Lower lobe of right lung (tissue), 2 donors: Measurements from ENCODE around the gene RGS1. TPM values are rescaled to one million over a fixed set of nuclear protein-coding genes. Genes with fewer than 3 reads are reported as not detected.

Source experiments
- ATAC-seq, 2 donors: fragments of 200-7000 bp; cut with Tn5 transposase; one replicate each; pipeline ENCODE4 v1.9.1; 2020 to 2022; ENCODE audit warnings: mild to moderate bottlenecking in 2 of 2, moderate library complexity in 2 of 2
- DNase-seq: peaks from one replicate; pipeline ENCODE4 v3.0.0-alpha.2; 2020
- H3K27ac ChIP-seq: fragments of 200-600 bp; one replicate; pipeline ENCODE4 v1.8.0; 2022
- H3K27me3 ChIP-seq: fragments of 200-600 bp; one replicate; pipeline ENCODE4 v1.8.0; 2022; ENCODE audit warnings: low read depth
- H3K36me3 ChIP-seq: fragments of 200-600 bp; one replicate; pipeline ENCODE4 v1.8.0; 2022; ENCODE audit warnings: mild to moderate bottlenecking
- H3K4me1 ChIP-seq: fragments of 200-600 bp; one replicate; pipeline ENCODE4 v1.8.0; 2022
- H3K4me3 ChIP-seq: fragments of 200-600 bp; one replicate; pipeline ENCODE4 v1.8.0; 2022; ENCODE audit warnings: mild to moderate bottlenecking
- H3K9me3 ChIP-seq: fragments of 200-600 bp; one replicate; pipeline ENCODE4 v1.8.0; 2022
- intact Hi-C: fragments of 100-400 bp; cut with DNase I; formaldehyde crosslinking; loops from one replicate; pipeline ENCODE4 v1.11.0; 2022
- total RNA-seq: library from RNA; stranded (reverse); fragmentation: NEBNext Ultra II Directional; extraction: Animal tissue kit (Norgen Biotek cat#: 25700); gene quantifications from one replicate; pipeline ENCODE4 v1.2.1, GENCODE V29; 2021
- TF ChIP-seq, protein P1 (sequence below): fragments of 200-600 bp; IDR thresholded peaks from one replicate; pipeline ENCODE4 v1.8.0; 2022; ENCODE audit warnings: antibody characterized with exemption, mild to moderate bottlenecking
- donor health status: DM: no; HTN: yes; CAD: no; lungs with severe emphysema.

RGS1 gene
- total RNA-seq, 1 donor from 2014 or later = 16.3 TPM

DNA sequence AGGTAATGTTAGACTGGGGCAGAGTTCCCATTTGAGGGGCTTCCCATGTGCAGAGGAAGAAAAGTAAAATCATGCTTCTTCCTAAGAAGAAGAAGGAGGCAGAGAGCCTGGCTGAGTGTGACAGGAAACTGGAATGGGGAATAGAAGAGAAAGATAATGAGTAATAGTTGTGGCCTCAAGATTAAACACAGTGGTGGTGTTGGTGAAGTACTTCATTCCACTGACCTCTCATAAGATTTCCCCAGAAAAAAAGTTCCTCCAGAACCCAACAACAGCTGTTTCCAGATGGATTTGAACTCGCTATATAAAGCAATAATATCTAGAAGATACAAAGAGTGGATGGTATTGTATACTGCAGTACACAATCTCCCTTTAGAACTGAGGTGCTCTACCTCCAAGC, 13.0 kb downstream of the RGS1 start:
- DNase-seq (no peak), ATAC-seq (no peak)
- H3K4me3 ChIP-seq = no peak overlapping the region
- intact Hi-C loops = no loop called here
- H3K36me3 ChIP-seq = no peaks in the 10 kb centered on the region
- H3K27me3 ChIP-seq = no peaks in the 10 kb centered on the region
- H3K9me3 ChIP-seq = no peaks in the 10 kb centered on the region
- TF ChIP-seq, protein P1, sequence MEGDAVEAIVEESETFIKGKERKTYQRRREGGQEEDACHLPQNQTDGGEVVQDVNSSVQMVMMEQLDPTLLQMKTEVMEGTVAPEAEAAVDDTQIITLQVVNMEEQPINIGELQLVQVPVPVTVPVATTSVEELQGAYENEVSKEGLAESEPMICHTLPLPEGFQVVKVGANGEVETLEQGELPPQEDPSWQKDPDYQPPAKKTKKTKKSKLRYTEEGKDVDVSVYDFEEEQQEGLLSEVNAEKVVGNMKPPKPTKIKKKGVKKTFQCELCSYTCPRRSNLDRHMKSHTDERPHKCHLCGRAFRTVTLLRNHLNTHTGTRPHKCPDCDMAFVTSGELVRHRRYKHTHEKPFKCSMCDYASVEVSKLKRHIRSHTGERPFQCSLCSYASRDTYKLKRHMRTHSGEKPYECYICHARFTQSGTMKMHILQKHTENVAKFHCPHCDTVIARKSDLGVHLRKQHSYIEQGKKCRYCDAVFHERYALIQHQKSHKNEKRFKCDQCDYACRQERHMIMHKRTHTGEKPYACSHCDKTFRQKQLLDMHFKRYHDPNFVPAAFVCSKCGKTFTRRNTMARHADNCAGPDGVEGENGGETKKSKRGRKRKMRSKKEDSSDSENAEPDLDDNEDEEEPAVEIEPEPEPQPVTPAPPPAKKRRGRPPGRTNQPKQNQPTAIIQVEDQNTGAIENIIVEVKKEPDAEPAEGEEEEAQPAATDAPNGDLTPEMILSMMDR = no peak
- H3K4me1 ChIP-seq = no peaks in the 10 kb centered on the region
- no peak overlapping the region for H3K27ac ChIP-seq

DNA sequence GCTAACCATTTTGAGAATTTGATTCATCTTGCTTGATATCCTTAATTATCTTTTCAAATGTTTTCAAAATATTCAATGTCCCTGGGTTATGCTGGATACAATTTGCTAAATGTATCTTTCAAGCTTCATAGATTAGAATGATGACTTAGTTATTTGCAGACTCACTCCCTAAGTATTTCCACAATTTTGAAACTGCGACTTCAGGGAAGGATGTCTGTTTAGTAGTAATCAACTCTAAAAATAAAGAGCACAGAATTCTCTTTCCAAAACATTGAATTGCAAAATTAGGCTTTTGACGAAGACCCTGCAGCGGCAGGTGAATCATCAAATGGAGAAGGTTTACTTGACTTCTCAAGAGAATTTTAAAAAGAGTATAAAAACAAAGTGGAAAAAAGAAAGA, 14.2 kb downstream of the RGS1 start:
- TF ChIP-seq, protein P1 = no peak
- H3K27me3 ChIP-seq = no peaks in the 10 kb centered on the region
- no peak for DNase-seq
- no peaks in the 10 kb centered on the region for H3K9me3 ChIP-seq
- no peaks in the 10 kb centered on the region for H3K36me3 ChIP-seq
- no peaks in the 10 kb centered on the region for H3K4me1 ChIP-seq
- intact Hi-C loops = no loop called here
- no peak for ATAC-seq
- no peak overlapping the region for H3K4me3 ChIP-seq
- no peak overlapping the region for H3K27ac ChIP-seq

DNA sequence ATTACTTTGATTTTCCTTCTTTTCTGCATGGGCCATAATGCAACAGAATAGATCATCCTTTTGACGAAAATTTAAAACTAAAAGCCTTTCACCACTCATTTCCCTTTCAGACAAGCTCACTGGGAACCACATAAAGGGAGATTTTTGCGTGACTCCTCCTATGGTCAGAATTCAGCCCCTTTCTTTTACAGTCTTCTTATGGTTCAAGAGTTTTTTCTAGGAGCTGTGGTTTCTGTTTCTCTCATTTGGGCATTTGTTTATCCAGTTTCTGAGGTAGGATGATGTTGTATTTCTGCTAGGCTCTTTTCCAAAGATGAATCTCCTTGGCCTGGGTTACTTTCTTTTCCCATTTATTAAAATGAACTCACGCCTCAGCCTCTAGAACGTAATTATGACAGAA, 16.9 kb downstream of the RGS1 start:
- Histone ChIP-seq H3K9me3 (no peaks in the 10 kb centered on the region), H3K27me3 (no peaks in the 10 kb centered on the region), H3K4me3 (no peak overlapping the region), H3K27ac (no peak overlapping the region), H3K4me1 (no peaks in the 10 kb centered on the region), H3K36me3 (no peaks in the 10 kb centered on the region)
- TF ChIP-seq, protein P1 = no peak
- intact Hi-C loops = no loop called here
- DNase-seq (no peak), ATAC-seq (no peak)

DNA sequence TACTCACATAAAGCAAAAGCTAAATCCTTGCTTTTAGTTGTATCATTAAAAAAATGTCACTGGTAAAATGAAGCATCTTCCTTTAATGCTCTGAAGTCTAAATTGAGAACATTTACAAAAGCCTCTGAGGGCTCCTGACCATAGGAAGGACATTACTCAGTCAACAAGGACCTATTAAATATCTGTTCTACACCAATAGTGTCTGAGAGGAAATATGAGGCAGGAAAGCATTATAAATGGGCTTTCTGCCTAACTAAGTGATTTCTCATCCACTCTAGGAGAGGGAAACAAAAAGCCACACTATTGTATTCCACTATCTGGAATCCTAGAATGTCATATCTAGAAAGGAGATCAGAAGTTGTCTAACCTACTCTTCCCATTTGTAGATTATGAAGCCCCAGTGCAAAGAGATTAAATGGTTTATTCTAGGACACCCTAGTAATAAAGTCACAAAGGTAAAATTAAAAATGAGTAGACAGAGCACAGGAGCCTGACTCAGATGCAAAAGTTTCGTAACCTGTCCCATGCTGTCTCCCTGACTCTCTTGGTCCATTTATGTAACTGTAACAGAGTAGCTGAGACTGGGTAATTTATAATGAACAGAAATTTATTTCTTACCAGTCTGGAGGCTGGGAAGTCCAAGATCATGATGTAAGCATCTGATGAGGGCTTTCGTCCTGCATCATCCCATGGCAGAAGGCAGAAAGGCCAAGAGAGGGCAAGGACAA, 17.6 kb downstream of the RGS1 start:
- TF ChIP-seq, protein P1 = no peak
- ATAC-seq (no peak), DNase-seq (no peak)
- Histone ChIP-seq H3K4me3 (no peak overlapping the region), H3K27me3 (no peaks in the 10 kb centered on the region), H3K36me3 (no peaks in the 10 kb centered on the region), H3K9me3 (no peaks in the 10 kb centered on the region), H3K27ac (no peak overlapping the region), H3K4me1 (no peaks in the 10 kb centered on the region)
- intact Hi-C loops = no loop called here

DNA sequence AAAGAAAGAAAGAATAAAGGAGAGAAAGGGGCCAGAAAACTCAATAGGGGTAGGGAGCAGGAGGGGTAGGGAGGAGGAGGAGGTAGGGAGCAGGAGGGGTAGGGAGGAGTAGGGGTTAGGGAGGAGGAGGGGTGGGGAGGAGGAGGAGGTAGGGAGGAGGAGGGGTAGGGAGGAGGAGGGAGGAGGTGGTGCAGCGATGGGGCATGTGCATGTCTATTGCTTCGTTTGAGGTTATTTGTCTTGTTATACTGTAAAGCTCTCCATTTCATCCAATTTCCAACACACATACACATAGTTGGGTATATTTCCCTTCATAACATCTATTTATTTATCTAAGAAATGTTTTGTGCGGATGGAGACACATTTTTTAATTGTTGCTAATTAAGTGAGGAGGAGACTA, 19.7 kb downstream of the RGS1 start:
- Histone ChIP-seq H3K27me3 (no peaks in the 10 kb centered on the region), H3K4me1 (no peaks in the 10 kb centered on the region), H3K9me3 (no peaks in the 10 kb centered on the region), H3K27ac (no peak overlapping the region), H3K36me3 (no peaks in the 10 kb centered on the region), H3K4me3 (no peak overlapping the region)
- intact Hi-C loops = no loop called here
- no peak for ATAC-seq
- TF ChIP-seq, protein P1 = no peak
- no peak for DNase-seq
